GM23338 (cell line): ENCODE results near the gene VPS16. TPM values are rescaled to one million over a fixed set of nuclear protein-coding genes. Genes with fewer than 3 reads are reported as not detected.

Source experiments
- ATAC-seq: fragments of 200-7000 bp; cut with Tn5 transposase; 3 replicates; pipeline ENCODE4 v1.9.1; 2020
- DNase-seq: peaks from one replicate; pipeline ENCODE4 v3.0.0-alpha.2; 2015; ENCODE audit warnings: low spot score
- H2AFZ ChIP-seq: fragments of 200-600 bp; sonication (generic); 2 replicates; pipeline ENCODE4 v1.8.0; 2016; ENCODE audit warnings: antibody characterized with exemption, mild to moderate bottlenecking, moderate library complexity
- H3F3A ChIP-seq: fragments of 200-600 bp; sonication (generic); replicated peaks from 2 replicates; pipeline ENCODE4 v1.8.0; 2017; ENCODE audit warnings: antibody characterized with exemption, mixed run types, low read depth
- H3K27ac ChIP-seq: fragments of 200-600 bp; sonication (generic); 2 replicates; pipeline ENCODE4 v1.6.1; 2016; ENCODE audit warnings: low read depth
- H3K27me3 ChIP-seq: fragments of 200-600 bp; sonication (generic); 2 replicates; pipeline ENCODE4 v1.8.0; 2016; ENCODE audit warnings: mild to moderate bottlenecking, mixed run types, moderate library complexity; ENCODE audit not compliant: insufficient read depth
- H3K36me3 ChIP-seq: fragments of 200-600 bp; sonication (generic); 2 replicates; pipeline ENCODE4 v1.8.0; 2016; ENCODE audit warnings: mild to moderate bottlenecking; ENCODE audit not compliant: insufficient read depth
- H3K4me1 ChIP-seq: fragments of 200-600 bp; sonication (generic); 2 replicates; pipeline ENCODE4 v1.8.0; 2016; ENCODE audit warnings: mild to moderate bottlenecking, moderate library complexity; ENCODE audit not compliant: insufficient read depth
- H3K4me2 ChIP-seq: fragments of 200-600 bp; sonication (generic); 2 replicates; pipeline ENCODE4 v1.7.1; 2017; ENCODE audit warnings: mixed run types
- H3K4me3 ChIP-seq: fragments of 200-600 bp; sonication (generic); 2 replicates; pipeline ENCODE4 v1.6.1; 2016; ENCODE audit warnings: mixed run types
- H3K79me2 ChIP-seq: fragments of 200-600 bp; sonication (generic); replicated peaks from 2 replicates; pipeline ENCODE4 v1.8.0; 2017; ENCODE audit warnings: mild to moderate bottlenecking; ENCODE audit not compliant: insufficient read depth
- H3K9me2 ChIP-seq: fragments of 200-600 bp; sonication (generic); 2 replicates; pipeline ENCODE4 v1.8.0; 2017; ENCODE audit not compliant: insufficient read depth
- H4K20me1 ChIP-seq: fragments of 200-600 bp; sonication (generic); replicated peaks from 2 replicates; pipeline ENCODE4 v1.8.0; 2017; ENCODE audit warnings: mild to moderate bottlenecking; ENCODE audit not compliant: insufficient read depth
- H3K27ac Mint-ChIP-seq: 2 replicates; pipeline ENCODE4 v1.8.0; 2020; ENCODE audit warnings: inconsistent platforms, mild to moderate bottlenecking, moderate library complexity, mixed read lengths
- H3K27me3 Mint-ChIP-seq: 3 replicates; pipeline ENCODE4 v1.8.0; 2022; ENCODE audit warnings: low read depth, mild to moderate bottlenecking, moderate library complexity, mixed read lengths, inconsistent platforms; ENCODE audit not compliant: insufficient read depth, poor library complexity
- H3K36me3 Mint-ChIP-seq: 3 replicates; pipeline ENCODE4 v1.8.0; 2021; ENCODE audit warnings: low read depth, mild to moderate bottlenecking, inconsistent platforms, moderate library complexity, mixed read lengths
- H3K4me1 Mint-ChIP-seq: 3 replicates; pipeline ENCODE4 v1.8.0; 2020; ENCODE audit warnings: mild to moderate bottlenecking, inconsistent platforms, mixed read lengths
- H3K4me3 Mint-ChIP-seq: 3 replicates; pipeline ENCODE4 v1.8.0; 2021; ENCODE audit warnings: moderate library complexity, mild to moderate bottlenecking, inconsistent platforms, mixed read lengths
- H3K9me3 Mint-ChIP-seq: 3 replicates; pipeline ENCODE4 v1.8.0; 2020; ENCODE audit warnings: moderate library complexity, mild to moderate bottlenecking, inconsistent platforms, mixed read lengths
- CREB1 ChIP-seq: fragments of 250-450 bp; sonication (Bioruptor Pico); IDR thresholded peaks from 2 replicates; pipeline ENCODE4 v1.5.0; 2020; ENCODE audit warnings: low read depth, mild to moderate bottlenecking, moderate library complexity
- ETS1 ChIP-seq: IDR thresholded peaks from 2 replicates; pipeline ENCODE4 v1.6.1; 2016; ENCODE audit warnings: antibody characterized with exemption
- EZH2 ChIP-seq: fragments of 200-600 bp; sonication (generic); IDR thresholded peaks from one replicate; pipeline ENCODE4 v1.8.0; 2017; ENCODE audit warnings: antibody characterized with exemption, mild to moderate bottlenecking, low read depth; ENCODE audit not compliant: unreplicated experiment
- EZH2phosphoT487 ChIP-seq: fragments of 200-600 bp; sonication (generic); IDR thresholded peaks from one replicate; pipeline ENCODE4 v1.8.1; 2018; ENCODE audit warnings: antibody characterized with exemption; ENCODE audit not compliant: unreplicated experiment
- JUNB ChIP-seq: IDR thresholded peaks from one replicate; pipeline ENCODE4 v1.6.1; 2016; ENCODE audit warnings: antibody characterized with exemption; ENCODE audit not compliant: unreplicated experiment
- NANOG ChIP-seq: IDR thresholded peaks from 2 replicates; pipeline ENCODE4 v1.6.1; 2016; ENCODE audit warnings: antibody characterized with exemption, borderline replicate concordance
- POLR2AphosphoS5 ChIP-seq: IDR thresholded peaks from 2 replicates; pipeline ENCODE4 v1.6.1; 2016; ENCODE audit warnings: antibody characterized with exemption, low read depth
- REST ChIP-seq: IDR thresholded peaks from one replicate; pipeline ENCODE4 v1.6.1; 2018; ENCODE audit warnings: antibody characterized with exemption; ENCODE audit not compliant: unreplicated experiment
- STAT1 ChIP-seq: IDR thresholded peaks from one replicate; pipeline ENCODE4 v1.6.1; 2016; ENCODE audit warnings: antibody characterized with exemption; ENCODE audit not compliant: unreplicated experiment
- ZNF114 ChIP-seq: fragments of 250-450 bp; sonication (Bioruptor Pico); IDR thresholded peaks from 2 replicates; pipeline ENCODE4 v1.5.0; 2020; ENCODE audit warnings: mild to moderate bottlenecking, moderate library complexity
- ZNF331 ChIP-seq: fragments of 250-450 bp; sonication (Bioruptor Pico); IDR thresholded peaks from 2 replicates; pipeline ENCODE4 v1.5.0; 2020; ENCODE audit warnings: low read depth, mild to moderate bottlenecking, moderate library complexity
- ZNF462 ChIP-seq: fragments of 250-450 bp; sonication (Bioruptor Pico); IDR thresholded peaks from 2 replicates; pipeline ENCODE4 v1.5.0; 2020; ENCODE audit warnings: mild to moderate bottlenecking, moderate library complexity
- polyA plus RNA-seq: library from polyadenylated mRNA; unstranded; fragments of >200 nt; fragmentation: Nextera tagmentation; extraction: Ambion mirVana; gene quantifications from 2 replicates; pipeline ENCODE4 v1.2.1, GENCODE V29; 2016
- total RNA-seq: library from RNA; depleted of rRNA; stranded (reverse); fragments of >200 nt; shearing (Covaris generic); gene quantifications from 2 replicates; pipeline ENCODE4 v1.2.3, GENCODE V29; 2014

The VPS16 gene
- total and polyA plus RNA-seq, 2 experiments from 2014 or later: 11.2 to 17.7 TPM

GRCh38 chr20:2825761-2826160, 14.8 kb upstream of the VPS16 start:
- peaks cover 19% of the 10 kb centered on the region for H3K27me3 Mint-ChIP-seq
- Histone ChIP-seq H3K27ac (no peak overlapping the region), H2AFZ (no peak overlapping the region), H3K4me3 (no peak overlapping the region), H3K4me1 (no peaks in the 10 kb centered on the region; the same call in 1 of the 2 replicates), H3K4me2 (no peak overlapping the region), H3K27me3 (peaks cover 52% of the 10 kb centered on the region), H4K20me1 (no peaks in the 10 kb centered on the region), H3K79me2 (no peaks in the 10 kb centered on the region), H3K36me3 (no peaks in the 10 kb centered on the region), H3K9me2 (no peaks in the 10 kb centered on the region), H3F3A (no peaks in the 10 kb centered on the region)
- DNase-seq (no peak), ATAC-seq (no peak)
- peaks cover 8% of the 10 kb centered on the region; the same call in 2 of the 3 replicates for H3K36me3 Mint-ChIP-seq
- no peak overlapping the region for H3K27ac Mint-ChIP-seq
- peaks cover 15% of the 10 kb centered on the region for H3K9me3 Mint-ChIP-seq
- no peak overlapping the region for H3K4me3 Mint-ChIP-seq
- H3K4me1 Mint-ChIP-seq: peaks cover 4% of the 10 kb centered on the region; the same call in 1 of the 3 replicates
- no peak for TF ChIP-seq JUNB
- no peak for TF ChIP-seq ZNF114 (CRISPR knock-in tag)
- TF ChIP-seq ETS1: no peak
- no peak for TF ChIP-seq REST
- TF ChIP-seq ZNF462 (CRISPR knock-in tag): no peak
- no peak for TF ChIP-seq EZH2phosphoT487
- no peak for TF ChIP-seq POLR2AphosphoS5
- TF ChIP-seq STAT1: no peak
- TF ChIP-seq ZNF331 (CRISPR knock-in tag): no peak
- TF ChIP-seq EZH2: no peak
- TF ChIP-seq NANOG: no peak
- no peak for TF ChIP-seq CREB1 (CRISPR knock-in tag)
